Prostate gland (tissue), 2 donors: ENCODE data around the gene C3orf70.

ENCODE experiments used
- POLR2AphosphoS5 ChIP-seq: sonication (generic); formaldehyde crosslinking; IDR thresholded peaks from one replicate; pipeline ENCODE4 v1.6.1; 2017; ENCODE audit warnings: antibody characterized with exemption
- TF ChIP-seq, protein P1 (sequence below), 4 experiments: fragments of 200-600 bp in 2 of 4; fragments of 450-650 bp in 2 of 4; sonication (generic) in 2 of 4; IDR thresholded peaks; 1 replicate in 3 of 4; 2 replicates in 1 of 4; pipeline ENCODE4 v1.5.1; 2016 to 2019; ENCODE audit warnings: antibody characterized with exemption in 4 of 4, mild to moderate bottlenecking in 2 of 4, moderate library complexity in 2 of 4

DNA sequence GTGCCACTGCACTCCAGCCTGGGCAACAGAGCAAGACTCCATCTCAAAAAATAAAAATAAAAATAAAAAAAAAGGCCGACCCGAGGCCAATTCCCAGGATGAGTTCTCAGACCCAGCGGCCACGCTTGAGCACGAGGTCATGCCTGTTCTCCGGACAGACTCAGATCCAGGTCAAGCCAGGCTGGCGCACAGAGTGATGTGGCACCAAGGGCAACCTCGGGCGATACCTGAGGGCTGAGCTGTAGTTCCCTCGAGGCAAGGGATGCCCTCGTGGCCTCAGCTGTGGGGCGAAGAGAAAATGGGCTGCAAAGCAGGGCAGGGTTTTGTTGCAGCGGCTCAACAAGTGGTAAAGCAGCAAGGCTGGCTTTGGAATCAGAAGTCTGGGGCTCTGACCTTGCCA lies 77.3 kb downstream of the C3orf70 start:
- TF ChIP-seq, protein P1, sequence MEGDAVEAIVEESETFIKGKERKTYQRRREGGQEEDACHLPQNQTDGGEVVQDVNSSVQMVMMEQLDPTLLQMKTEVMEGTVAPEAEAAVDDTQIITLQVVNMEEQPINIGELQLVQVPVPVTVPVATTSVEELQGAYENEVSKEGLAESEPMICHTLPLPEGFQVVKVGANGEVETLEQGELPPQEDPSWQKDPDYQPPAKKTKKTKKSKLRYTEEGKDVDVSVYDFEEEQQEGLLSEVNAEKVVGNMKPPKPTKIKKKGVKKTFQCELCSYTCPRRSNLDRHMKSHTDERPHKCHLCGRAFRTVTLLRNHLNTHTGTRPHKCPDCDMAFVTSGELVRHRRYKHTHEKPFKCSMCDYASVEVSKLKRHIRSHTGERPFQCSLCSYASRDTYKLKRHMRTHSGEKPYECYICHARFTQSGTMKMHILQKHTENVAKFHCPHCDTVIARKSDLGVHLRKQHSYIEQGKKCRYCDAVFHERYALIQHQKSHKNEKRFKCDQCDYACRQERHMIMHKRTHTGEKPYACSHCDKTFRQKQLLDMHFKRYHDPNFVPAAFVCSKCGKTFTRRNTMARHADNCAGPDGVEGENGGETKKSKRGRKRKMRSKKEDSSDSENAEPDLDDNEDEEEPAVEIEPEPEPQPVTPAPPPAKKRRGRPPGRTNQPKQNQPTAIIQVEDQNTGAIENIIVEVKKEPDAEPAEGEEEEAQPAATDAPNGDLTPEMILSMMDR (IDR thresholded peaks at IDR 0.05), result no peak
- no peak for TF ChIP-seq POLR2AphosphoS5
